ENCODE measurements around the gene CPLANE2.
A peak's percentile ranks its signal among the peaks of the same experiment; 100 is the strongest.

The CPLANE2 gene

DNA sequence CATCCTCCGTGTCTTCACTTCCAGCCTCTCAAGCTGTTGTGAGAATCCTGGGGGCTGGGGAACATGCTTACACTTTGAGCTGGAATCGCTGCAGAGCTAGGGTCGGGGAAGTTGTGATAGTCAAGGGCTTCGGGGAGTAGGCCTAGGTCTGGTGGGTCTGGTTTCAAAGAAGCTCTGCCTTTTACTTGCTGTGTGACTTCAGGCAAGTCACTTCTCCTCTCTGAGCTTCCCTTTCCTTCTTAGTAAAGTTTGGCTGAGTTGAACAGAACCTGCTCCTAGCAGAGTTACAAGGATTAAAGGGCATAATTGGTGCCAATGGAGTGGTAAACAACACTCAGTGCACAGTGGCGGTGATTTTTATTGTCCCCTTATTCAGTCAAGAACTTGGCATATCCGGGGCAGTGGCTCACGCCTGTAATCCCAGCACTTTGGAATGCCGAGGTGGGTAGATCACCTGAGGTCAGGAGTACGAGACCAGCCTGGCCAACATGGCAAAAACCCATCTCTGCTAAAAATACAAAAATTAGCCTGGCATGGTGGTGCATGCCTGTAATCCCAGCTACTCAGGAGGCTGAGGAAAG is 50.2 kb downstream of the CPLANE2 start:
- DNase-seq: no peak

DNA sequence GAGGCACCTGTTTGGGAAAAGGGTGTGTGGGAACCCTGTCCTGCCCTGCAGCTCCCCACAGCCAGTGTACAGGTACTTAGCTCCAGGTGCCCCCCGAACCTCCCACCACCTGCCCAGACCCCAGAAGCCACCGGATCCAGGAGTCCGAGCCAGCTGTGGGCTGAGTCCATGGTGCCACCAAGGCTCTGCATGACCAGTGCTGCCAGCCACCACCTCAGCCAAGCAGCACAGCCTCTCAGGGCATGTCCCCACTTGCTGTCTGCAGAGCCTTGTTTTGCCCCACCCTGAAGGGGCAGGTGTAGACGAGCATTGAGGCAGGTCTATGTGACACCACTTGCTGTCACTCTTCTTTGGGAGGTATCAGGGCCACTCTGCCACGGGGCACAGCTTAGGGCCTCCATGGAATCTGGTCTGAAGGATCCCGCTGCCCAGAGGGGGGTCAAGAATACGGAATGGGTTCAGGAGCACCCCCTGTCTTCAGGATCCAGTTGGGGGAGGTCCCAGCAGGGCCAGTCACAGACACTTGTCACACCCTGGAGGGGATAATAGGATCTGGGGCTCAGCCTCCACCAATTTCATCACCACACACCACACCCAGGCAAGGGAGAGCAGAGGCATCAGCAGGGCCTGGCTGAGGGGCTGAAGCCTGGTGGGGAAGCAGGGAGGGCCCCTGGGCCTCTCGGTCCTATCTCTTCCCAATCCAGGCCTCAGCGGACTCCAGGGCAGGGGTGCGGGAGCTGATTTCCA is 52.3 kb downstream of the CPLANE2 start:
- peak; percentile 38 for DNase-seq

DNA sequence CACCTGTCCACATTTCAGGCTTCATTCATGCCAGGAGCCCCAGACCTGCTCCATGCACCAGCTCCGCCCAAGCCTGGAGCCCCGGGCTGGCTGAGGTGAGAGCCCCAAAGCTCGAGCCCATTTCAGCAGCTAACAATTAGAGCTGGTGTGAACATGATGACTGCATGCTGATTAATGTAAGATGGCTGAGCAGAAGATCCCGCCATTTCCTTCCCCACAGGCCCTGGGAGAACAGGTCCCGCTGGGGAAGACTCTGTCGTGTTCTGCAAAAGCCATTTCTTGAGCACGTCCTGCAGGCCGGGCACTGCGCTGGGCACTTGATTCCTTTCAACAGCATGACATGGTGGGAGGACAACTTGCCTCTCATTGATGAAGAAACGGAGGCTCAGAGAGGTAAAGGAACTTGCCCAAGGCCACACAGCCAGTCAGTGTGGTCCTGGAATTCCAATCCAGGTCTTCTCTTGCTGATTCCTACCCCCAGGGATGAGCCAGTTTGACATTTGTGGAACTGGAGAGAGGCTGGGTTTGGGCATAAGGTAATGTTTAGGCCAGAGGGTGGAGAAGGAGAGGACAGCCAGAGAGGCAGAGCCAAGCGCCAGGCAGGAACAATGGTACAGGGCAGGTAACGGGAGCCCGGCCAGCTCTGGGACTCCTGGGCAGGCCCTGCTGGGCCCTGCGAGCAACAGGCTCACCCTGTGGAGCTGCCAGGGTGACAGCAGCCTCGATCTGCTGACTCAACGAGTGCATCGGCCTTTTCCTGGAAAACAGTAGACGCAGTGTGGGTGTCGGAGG is 53.0 kb downstream of the CPLANE2 start:
- DNase-seq: peak; percentile 28

DNA sequence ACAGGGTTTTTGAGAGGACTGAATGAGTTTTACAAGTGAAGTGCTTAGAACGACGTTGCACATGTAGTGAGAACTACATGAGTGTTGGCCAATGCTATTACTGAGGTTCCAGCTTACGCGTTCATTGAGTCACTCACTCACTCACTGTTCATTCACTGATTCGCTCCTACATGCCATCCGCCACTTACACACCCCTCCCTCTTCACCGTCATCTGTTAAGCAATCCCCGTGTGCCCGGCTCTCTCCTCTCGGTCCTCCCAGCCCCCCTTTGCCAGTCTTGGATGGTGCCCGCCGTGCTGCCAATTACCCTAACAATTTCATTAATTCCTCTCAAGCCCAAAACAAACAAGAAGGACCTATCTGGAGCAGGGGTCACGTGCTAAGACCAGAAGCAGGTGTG is 53.8 kb downstream of the CPLANE2 start:
- DNase-seq: peak; percentile 90

DNA sequence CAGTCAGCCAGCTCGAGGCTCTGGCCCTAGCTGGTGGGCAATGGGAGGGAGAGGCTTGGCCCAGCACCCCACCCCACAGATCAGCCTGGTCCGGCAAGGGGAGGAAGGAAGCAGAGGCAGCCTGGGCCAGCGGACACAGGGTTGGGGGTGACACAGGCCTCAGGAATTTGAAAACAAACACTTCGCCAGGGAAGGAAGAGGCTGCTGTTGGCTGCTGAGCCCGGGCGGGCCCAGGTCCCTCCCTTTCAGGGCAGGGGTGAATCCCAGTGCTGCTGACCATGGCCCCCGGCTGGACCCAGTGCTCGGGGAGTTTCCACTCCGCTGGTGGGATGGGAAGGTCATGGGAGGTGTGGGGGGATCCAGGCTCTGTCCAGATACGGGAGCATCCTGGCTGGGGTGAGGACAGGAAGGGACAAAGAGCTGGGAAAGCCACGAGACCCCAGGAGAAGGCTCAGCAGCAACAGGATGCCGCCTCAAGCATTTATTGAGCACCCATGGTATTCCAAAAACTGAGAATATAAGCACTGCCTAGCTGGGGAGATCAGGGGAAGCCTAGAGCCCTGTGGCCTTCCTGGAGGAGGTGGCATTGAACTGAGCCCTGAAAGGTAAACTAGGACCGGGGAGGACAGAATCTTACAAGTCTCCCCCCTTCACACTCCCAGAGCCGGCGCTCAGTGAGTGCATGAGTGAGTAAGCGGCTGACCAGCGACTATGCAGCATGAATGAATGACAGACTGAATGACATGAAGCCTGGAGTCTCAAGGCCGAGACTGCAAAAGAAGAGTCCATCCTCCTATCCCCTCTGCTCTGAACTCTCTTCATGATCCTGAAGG is 54.9 kb downstream of the CPLANE2 start:
- peak; percentile 81 for DNase-seq
